ENCODE measurements around the gene PCDH9. TPM values are rescaled to one million over a fixed set of nuclear protein-coding genes. Genes with fewer than 3 reads are reported as not detected.

The PCDH9 gene
- total RNA-seq, 1 donor from 2014 or later, result 14.7 TPM

- no peaks in the 10 kb centered on the region for H3K27me3 ChIP-seq (ENCODE audit: low read depth)
- TF ChIP-seq CTCF (IDR thresholded peaks at IDR 0.05; ENCODE audit: borderline replicate concordance), result no peak
- DNase-seq, result no peak
- H3K4me3 ChIP-seq, result no peak overlapping the region
- intact Hi-C loops (cut with micrococcal nuclease), result no loop called here
- H3K27ac ChIP-seq (replicated peaks), result peak overlapping the region; percentile 87
- no peaks in the 10 kb centered on the region for H3K36me3 ChIP-seq
- no peaks in the 10 kb centered on the region for H3K9me3 ChIP-seq (replicated peaks)
- peaks cover 56% of the 10 kb centered on the region for H3K4me1 ChIP-seq
Measured at GRCh38 chr13:67145950-67146349, 84.2 kb downstream of the PCDH9 start.

DNA sequence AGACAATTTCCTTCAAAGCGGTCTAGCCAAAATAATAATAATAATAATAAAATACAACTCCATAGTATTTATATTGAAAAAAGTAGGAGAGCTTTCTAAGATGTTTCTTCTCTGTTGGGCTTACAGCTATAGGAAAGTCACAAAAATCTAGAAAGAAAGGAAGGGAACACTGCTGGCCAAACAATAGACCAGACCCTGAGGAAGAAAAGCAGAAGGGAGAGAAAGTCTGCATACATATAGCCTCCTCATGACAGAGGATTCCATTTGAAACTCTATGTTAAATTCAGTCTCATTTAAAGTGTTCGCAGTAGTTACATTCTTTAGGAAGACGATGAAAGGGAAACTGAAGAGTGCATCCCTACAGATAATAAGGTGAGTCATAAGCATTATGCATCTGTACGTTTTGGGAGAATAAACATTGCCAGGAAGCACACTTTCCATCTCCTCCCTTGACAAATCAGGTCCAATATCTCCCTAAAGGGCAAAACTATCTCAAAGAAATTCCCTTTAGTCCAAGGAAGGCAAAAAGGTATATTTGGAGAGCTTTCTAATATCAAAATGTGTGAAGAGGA, 86.5 kb downstream of the PCDH9 start:
- TF ChIP-seq CTCF (IDR thresholded peaks at IDR 0.05; ENCODE audit: borderline replicate concordance), result no peak
- intact Hi-C loops (cut with micrococcal nuclease), result no loop called here
- no peak overlapping the region for H3K27ac ChIP-seq (replicated peaks)

DNA sequence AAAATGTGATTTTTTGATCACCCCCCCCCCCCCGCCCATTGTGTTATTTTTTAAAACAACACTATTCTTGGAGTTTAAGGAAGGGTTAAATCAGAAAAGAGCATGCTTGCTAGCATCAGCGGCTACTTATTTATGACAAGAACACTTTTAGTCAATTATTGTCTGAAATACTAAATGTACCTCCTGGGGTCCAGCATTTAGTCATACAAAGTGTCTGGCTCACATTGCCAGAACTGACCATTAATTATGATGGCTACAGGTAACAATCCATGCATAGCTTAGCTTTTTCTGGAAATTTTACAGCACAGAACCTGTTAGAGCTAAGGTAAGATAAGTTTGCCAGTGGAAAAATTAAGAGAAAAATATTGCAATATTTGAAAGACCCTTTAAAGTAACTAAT, 90.1 kb downstream of the PCDH9 start:
- no peak for TF ChIP-seq CTCF (IDR thresholded peaks at IDR 0.05; ENCODE audit: borderline replicate concordance)
- peak overlapping the region; percentile 4 for H3K27ac ChIP-seq (replicated peaks)
- H3K27me3 ChIP-seq (ENCODE audit: low read depth), result no peaks in the 10 kb centered on the region
- H3K4me1 ChIP-seq, result peaks cover 47% of the 10 kb centered on the region
- no peaks in the 10 kb centered on the region for H3K9me3 ChIP-seq (replicated peaks)
- no peaks in the 10 kb centered on the region for H3K36me3 ChIP-seq
- no peak overlapping the region for H3K4me3 ChIP-seq
- intact Hi-C loops (cut with micrococcal nuclease), result no loop called here
- DNase-seq, result no peak

More for the DNA sequence above, 86.5 kb downstream of the PCDH9 start:
- no peaks in the 10 kb centered on the region for H3K36me3 ChIP-seq
- peaks cover 62% of the 10 kb centered on the region for H3K4me1 ChIP-seq
- H3K27me3 ChIP-seq (ENCODE audit: low read depth), result no peaks in the 10 kb centered on the region
- H3K9me3 ChIP-seq (replicated peaks), result no peaks in the 10 kb centered on the region
- DNase-seq, result no peak
- no peak overlapping the region for H3K4me3 ChIP-seq

DNA sequence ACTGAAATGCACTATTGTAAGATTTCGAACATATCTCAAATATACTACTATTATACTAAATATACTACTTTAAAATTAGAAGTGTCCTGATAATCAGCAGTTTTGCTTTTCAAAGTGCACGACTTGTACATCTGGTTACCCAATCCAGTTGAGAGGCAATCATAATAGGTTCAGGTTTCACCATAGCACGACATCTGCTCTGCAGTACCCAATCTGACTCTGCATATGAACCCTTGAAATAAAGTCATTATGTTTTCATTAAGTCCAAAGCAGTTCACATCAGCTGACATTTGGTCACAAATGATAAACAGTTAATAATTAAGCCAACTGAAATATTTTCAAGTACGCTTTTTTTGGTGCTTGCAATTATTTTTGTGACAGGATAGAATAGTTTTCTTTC, 90.6 kb downstream of the PCDH9 start:
- no peak overlapping the region for H3K4me3 ChIP-seq
- intact Hi-C loops (cut with micrococcal nuclease), result no loop called here

GRCh38 chr13:67138970-67139369, 91.2 kb downstream of the PCDH9 start:
- peaks cover 40% of the 10 kb centered on the region for H3K4me1 ChIP-seq
- TF ChIP-seq CTCF (IDR thresholded peaks at IDR 0.05; ENCODE audit: borderline replicate concordance), result no peak
- intact Hi-C loops (cut with micrococcal nuclease), result no loop called here
- no peaks in the 10 kb centered on the region for H3K9me3 ChIP-seq (replicated peaks)
- H3K27me3 ChIP-seq (ENCODE audit: low read depth), result no peaks in the 10 kb centered on the region
- H3K4me3 ChIP-seq, result no peak overlapping the region
- no peaks in the 10 kb centered on the region for H3K36me3 ChIP-seq
- no peak for DNase-seq
- H3K27ac ChIP-seq (replicated peaks), result no peak overlapping the region

More for the DNA sequence above, 90.6 kb downstream of the PCDH9 start:
- no peak overlapping the region for H3K27ac ChIP-seq (replicated peaks)
- no peak for DNase-seq
- no peak for TF ChIP-seq CTCF (IDR thresholded peaks at IDR 0.05; ENCODE audit: borderline replicate concordance)
- peaks cover 44% of the 10 kb centered on the region for H3K4me1 ChIP-seq
- no peaks in the 10 kb centered on the region for H3K9me3 ChIP-seq (replicated peaks)
- no peaks in the 10 kb centered on the region for H3K27me3 ChIP-seq (ENCODE audit: low read depth)
- H3K36me3 ChIP-seq, result no peaks in the 10 kb centered on the region
